Activated B cell treated with CpG ODN at 0.5 μM for 24 hours (primary cell): ENCODE measurements around the gene NR5A1. TPM values are rescaled to one million over a fixed set of nuclear protein-coding genes. Genes with fewer than 3 reads are reported as not detected.

Experiments used
- ATAC-seq: fragments of 200-7000 bp; cut with Tn5 transposase; one replicate; pipeline ENCODE4 v1.10.0; 2021; ENCODE audit warnings: low read depth, mild to moderate bottlenecking, moderate library complexity
- CTCF ChIA-PET: fragments of 350-600 bp; sonication (Branson Sonifier 250); formaldehyde crosslinking; loops from one replicate; lab custom pipeline; 2021; ENCODE audit warnings: antibody characterized with exemption; lab: Charles Lee
- POLR2A ChIA-PET: fragments of 350-600 bp; sonication (Branson Sonifier 250); formaldehyde crosslinking; loops from one replicate; lab custom pipeline; 2021; ENCODE audit warnings: antibody characterized with exemption; lab: Charles Lee
- DNase-seq: peaks from one replicate; pipeline ENCODE4 v3.0.0; 2022
- H3K27ac Mint-ChIP-seq: one replicate; pipeline ENCODE4 v1.8.0; 2020; ENCODE audit warnings: mixed read lengths
- H3K27me3 Mint-ChIP-seq: one replicate; pipeline ENCODE4 v1.8.0; 2021; ENCODE audit warnings: mixed read lengths
- H3K36me3 Mint-ChIP-seq: one replicate; pipeline ENCODE4 v1.8.0; 2021; ENCODE audit warnings: low read depth, mixed read lengths
- H3K4me1 Mint-ChIP-seq: one replicate; pipeline ENCODE4 v1.8.0; 2021; ENCODE audit warnings: mixed read lengths
- H3K4me3 Mint-ChIP-seq: one replicate; pipeline ENCODE4 v1.8.0; 2020; ENCODE audit warnings: mild to moderate bottlenecking, mixed read lengths
- H3K9me3 Mint-ChIP-seq: one replicate; pipeline ENCODE4 v1.8.0; 2020; ENCODE audit warnings: mixed read lengths
- intact Hi-C: fragments of 100-400 bp; cut with micrococcal nuclease; formaldehyde crosslinking; loops from one replicate; pipeline ENCODE4 v1.15.1; 2024
- total RNA-seq: library from RNA; stranded (reverse); gene quantifications from 2 replicates; pipeline ENCODE4 v1.2.3, GENCODE V29; 2022
- TF ChIP-seq, protein P1 (sequence below): fragments of 200-600 bp; IDR thresholded peaks from one replicate; pipeline ENCODE4 v1.8.0; 2022; ENCODE audit warnings: antibody characterized with exemption, mild to moderate bottlenecking

Gene NR5A1
- total RNA-seq, 1 donor from 2014 or later: not detected

DNA sequence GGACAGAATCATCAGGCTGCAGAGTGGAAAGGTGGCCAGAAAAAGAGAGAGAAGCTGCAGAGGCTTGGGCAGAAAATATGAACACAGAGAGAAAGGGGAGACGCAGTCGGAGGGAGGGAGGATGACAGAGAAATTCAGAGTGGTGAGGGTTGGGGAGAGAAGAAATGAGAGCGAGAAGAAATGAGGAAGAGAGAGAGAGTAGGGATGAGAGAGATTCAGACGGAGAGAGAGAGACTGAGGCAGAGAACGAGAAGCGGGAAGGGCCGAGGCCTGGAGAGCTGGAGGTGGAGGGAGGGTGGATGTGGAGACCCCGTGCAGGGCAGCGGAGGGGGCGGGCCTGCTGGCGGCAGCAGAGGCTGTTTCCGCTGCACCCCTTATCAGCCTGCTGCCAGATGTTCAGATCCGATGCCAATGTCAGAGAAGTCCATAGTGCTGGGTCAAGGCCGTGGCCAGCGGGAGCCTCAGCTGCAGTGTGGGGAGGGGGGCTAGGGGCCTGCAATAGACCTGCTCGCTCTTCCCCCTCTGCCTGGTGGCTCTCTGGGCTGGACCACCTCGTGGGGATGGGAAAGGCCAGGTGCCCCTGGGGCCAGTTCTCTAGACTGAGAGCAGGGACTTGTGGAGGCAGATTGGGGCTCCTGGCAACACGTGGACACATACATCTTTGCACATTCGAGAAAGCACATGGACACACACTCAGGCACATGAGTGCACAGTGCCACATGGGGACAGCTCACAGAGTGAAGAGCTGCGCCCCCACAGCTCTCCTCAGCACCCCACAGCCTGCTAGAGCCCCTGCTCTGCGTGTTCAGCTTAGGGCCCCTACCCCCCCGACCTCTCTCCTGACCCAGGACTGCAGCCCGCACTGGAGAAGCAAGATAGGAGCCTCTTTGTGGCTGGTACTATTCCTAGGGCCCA is 4.9 kb upstream of the NR5A1 start:
- Mint-ChIP-seq H3K4me1 (no peaks in the 10 kb centered on the region), H3K27me3 (peaks cover 11% of the 10 kb centered on the region), H3K4me3 (no peak overlapping the region), H3K9me3 (no peaks in the 10 kb centered on the region), H3K36me3 (no peaks in the 10 kb centered on the region), H3K27ac (no peak overlapping the region)
- TF ChIP-seq, protein P1, sequence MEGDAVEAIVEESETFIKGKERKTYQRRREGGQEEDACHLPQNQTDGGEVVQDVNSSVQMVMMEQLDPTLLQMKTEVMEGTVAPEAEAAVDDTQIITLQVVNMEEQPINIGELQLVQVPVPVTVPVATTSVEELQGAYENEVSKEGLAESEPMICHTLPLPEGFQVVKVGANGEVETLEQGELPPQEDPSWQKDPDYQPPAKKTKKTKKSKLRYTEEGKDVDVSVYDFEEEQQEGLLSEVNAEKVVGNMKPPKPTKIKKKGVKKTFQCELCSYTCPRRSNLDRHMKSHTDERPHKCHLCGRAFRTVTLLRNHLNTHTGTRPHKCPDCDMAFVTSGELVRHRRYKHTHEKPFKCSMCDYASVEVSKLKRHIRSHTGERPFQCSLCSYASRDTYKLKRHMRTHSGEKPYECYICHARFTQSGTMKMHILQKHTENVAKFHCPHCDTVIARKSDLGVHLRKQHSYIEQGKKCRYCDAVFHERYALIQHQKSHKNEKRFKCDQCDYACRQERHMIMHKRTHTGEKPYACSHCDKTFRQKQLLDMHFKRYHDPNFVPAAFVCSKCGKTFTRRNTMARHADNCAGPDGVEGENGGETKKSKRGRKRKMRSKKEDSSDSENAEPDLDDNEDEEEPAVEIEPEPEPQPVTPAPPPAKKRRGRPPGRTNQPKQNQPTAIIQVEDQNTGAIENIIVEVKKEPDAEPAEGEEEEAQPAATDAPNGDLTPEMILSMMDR: no peak
- ATAC-seq (no peak), DNase-seq (no peak)
- ChIA-PET CTCF (no interaction called here), POLR2A (no interaction called here)
- intact Hi-C loops: no loop called here

DNA sequence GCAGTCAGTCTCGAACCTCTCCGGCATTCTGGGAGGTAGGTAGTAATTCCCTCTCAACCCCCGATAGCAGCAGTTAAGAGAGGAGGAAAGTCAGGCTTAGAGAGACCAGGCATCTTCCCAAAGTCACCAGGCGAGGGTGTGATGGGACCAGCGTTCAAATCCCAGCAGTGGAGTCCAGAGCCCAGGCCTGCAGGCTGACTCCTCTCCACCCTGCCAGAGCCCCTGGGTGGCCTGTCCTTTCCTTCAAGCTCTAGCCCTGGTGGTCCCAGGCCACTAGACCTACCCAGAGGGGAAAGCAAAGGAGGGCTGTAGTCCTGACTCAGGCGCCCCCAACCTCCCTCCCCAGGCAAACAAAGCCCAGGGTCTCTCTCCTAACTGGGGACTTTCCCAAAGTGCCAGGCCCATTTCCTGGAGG is 4.2 kb upstream of the NR5A1 start:
- Mint-ChIP-seq H3K4me3 (no peak overlapping the region), H3K36me3 (no peaks in the 10 kb centered on the region), H3K27me3 (peaks cover 15% of the 10 kb centered on the region), H3K9me3 (no peaks in the 10 kb centered on the region), H3K27ac (no peak overlapping the region), H3K4me1 (no peaks in the 10 kb centered on the region)
- intact Hi-C loops: no loop called here
- POLR2A ChIA-PET: no interaction called here
- TF ChIP-seq, protein P1: no peak
- CTCF ChIA-PET: no interaction called here
- no peak for ATAC-seq
- no peak for DNase-seq

DNA sequence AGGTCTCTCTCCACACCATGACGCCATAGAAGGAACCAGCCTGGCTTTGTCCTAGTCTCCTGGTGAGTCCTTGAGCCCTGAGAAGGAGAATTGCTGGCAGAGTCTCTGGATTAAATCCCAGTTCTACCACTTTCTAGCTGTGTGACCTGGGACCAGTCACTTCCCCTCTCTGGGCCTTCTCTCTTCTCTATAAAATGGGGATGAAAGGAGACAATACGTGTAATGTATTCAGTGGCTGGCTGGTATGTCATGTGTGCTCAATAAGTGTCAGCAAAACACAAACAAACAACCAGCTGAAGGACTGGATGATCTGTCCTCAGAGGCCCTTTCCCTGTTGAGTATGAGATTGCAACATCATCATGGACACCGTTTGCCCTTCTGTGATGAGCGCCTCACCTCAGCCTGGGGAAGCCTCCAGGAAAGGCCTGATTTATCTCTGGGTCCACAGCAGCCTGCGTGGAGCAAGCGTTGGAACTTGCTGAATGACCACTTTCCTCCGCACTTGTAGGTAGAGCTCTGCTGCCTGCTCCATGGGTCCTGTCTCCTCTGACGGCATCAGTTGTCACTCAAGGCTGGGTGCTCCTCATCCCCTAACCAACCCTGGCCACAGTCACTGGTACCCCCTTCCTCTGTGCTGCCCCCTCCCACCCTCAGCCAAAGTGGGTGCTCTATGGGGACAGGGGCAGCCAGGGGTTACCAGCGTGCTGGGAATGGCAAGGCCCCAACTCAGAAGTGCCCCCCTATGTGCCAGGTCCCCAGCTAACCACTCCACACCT is 3.6 kb upstream of the NR5A1 start:
- intact Hi-C loops: no loop called here
- H3K4me3 Mint-ChIP-seq: no peak overlapping the region
- no peaks in the 10 kb centered on the region for H3K36me3 Mint-ChIP-seq
- POLR2A ChIA-PET: no interaction called here
- TF ChIP-seq, protein P1: no peak
- H3K27ac Mint-ChIP-seq: no peak overlapping the region
- DNase-seq (no peak), ATAC-seq (no peak)
- H3K27me3 Mint-ChIP-seq: peaks cover 19% of the 10 kb centered on the region
- H3K9me3 Mint-ChIP-seq: no peaks in the 10 kb centered on the region
- CTCF ChIA-PET: no interaction called here
- no peaks in the 10 kb centered on the region for H3K4me1 Mint-ChIP-seq

DNA sequence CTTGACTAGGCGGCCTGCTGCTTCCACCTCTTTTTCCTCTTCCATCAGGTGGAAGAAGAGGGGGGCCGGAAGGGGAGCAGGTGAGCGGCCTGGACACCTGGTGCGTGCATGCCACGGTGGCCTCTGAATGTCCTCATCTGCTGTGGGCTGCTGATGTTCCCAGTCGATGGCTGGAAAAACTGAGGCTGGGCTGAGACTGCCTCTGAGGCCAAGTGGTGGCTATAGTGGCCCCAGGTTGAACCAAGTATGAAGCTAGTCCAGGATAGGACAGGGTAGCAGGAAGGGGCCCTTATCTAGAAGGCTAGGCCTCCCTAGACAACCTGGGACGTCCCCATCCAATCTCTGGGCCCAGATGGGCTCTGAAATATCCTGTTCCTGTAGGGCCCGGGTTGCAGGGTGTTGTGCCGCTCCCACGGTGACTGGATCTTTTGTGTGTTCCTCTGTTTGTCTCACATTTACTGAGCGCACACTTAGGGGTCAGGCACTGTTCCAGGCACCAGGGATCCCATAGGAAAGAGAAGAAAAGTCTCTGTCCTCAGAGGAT is 753 bp upstream of the NR5A1 start:
- Mint-ChIP-seq H3K36me3 (no peaks in the 10 kb centered on the region), H3K4me3 (no peak overlapping the region), H3K27ac (no peak overlapping the region), H3K4me1 (peaks cover 6% of the 10 kb centered on the region), H3K9me3 (no peaks in the 10 kb centered on the region), H3K27me3 (peaks cover 32% of the 10 kb centered on the region)
- DNase-seq (no peak), ATAC-seq (no peak)
- intact Hi-C loops: no loop called here
- ChIA-PET CTCF (no interaction called here), POLR2A (no interaction called here)
- TF ChIP-seq, protein P1: no peak

DNA sequence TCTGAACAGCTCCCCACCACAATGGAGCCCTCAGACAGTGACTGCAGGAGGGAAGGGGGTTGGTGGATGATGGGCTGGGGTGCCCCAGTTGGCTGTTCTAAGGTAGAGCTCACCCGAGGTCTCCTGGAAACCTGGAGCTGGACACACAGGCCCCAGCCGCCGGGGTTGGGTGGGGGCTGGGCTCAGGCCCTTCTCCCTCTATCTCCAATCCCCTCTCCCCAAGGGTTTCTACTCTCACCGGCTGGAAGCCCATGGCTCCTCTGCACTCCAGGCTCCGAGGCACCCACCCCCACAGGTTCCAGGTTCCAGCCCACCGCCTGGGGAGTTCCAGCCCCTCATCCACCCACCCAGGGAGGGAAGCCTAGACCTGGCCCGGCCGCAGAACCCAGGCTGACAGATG is 766 bp downstream of the NR5A1 start:
- intact Hi-C loops: no loop called here
- ATAC-seq: no peak
- no peak overlapping the region for H3K4me3 Mint-ChIP-seq
- POLR2A ChIA-PET: no interaction called here
- H3K36me3 Mint-ChIP-seq: no peaks in the 10 kb centered on the region
- CTCF ChIA-PET: no interaction called here
- no peak for DNase-seq
- H3K9me3 Mint-ChIP-seq: no peaks in the 10 kb centered on the region
- H3K4me1 Mint-ChIP-seq: peaks cover 6% of the 10 kb centered on the region
- TF ChIP-seq, protein P1: no peak
- H3K27ac Mint-ChIP-seq: no peak overlapping the region
- H3K27me3 Mint-ChIP-seq: peaks cover 27% of the 10 kb centered on the region
